Neural cell (in vitro differentiated cells): ENCODE measurements around the gene HMCN2. TPM values are rescaled to one million over a fixed set of nuclear protein-coding genes. Genes with fewer than 3 reads are reported as not detected.

Experiments used
- H2AFZ ChIP-seq: fragments of 200-600, 300-800 bp; sonication (generic), shearing (Covaris generic); 2 replicates; pipeline ENCODE4 v1.6.0; 2014; ENCODE audit warnings: low read depth, mild to moderate bottlenecking, antibody characterized with exemption, low read length, moderate library complexity
- H3F3A ChIP-seq: fragments of 200-600 bp; shearing (Covaris generic); 2 replicates; pipeline ENCODE4 v1.6.1; 2016; ENCODE audit warnings: mild to moderate bottlenecking, moderate library complexity, mixed read lengths, antibody characterized with exemption, low read length; ENCODE audit not compliant: insufficient read depth, poor library complexity, severe bottlenecking
- H3K27ac ChIP-seq: fragments of 200-600, 300-800 bp; sonication (generic), shearing (Covaris generic); 2 replicates; pipeline ENCODE4 v1.5.1; 2014; ENCODE audit warnings: mild to moderate bottlenecking, low read length, moderate library complexity
- H3K27me3 ChIP-seq: fragments of 300-800, 200-600 bp; sonication (generic), shearing (Covaris generic); 2 replicates; pipeline ENCODE4 v1.6.0; 2014; ENCODE audit warnings: mild to moderate bottlenecking, low read depth, low read length, moderate library complexity; ENCODE audit not compliant: insufficient read depth
- H3K36me3 ChIP-seq: fragments of 300-800, 200-600 bp; sonication (generic), shearing (Covaris generic); 2 replicates; pipeline ENCODE4 v1.5.1; 2014; ENCODE audit warnings: mild to moderate bottlenecking, antibody characterized with exemption, low read length, moderate library complexity; ENCODE audit not compliant: insufficient read depth
- H3K4me2 ChIP-seq: fragments of 300-800, 200-600 bp; sonication (generic), shearing (Covaris generic); 2 replicates; pipeline ENCODE4 v1.6.0; 2014; ENCODE audit warnings: mild to moderate bottlenecking, low read length
- H3K4me3 ChIP-seq: fragments of 300-800, 200-600 bp; sonication (generic), shearing (Covaris generic); 2 replicates; pipeline ENCODE4 v1.5.1; 2014; ENCODE audit warnings: mild to moderate bottlenecking, low read length, moderate library complexity
- H3K79me2 ChIP-seq: fragments of 200-600 bp; shearing (Covaris generic); replicated peaks from 2 replicates; pipeline ENCODE4 v1.6.0; 2014; ENCODE audit warnings: mild to moderate bottlenecking, low read length, moderate library complexity; ENCODE audit not compliant: insufficient read depth
- H3K9ac ChIP-seq: fragments of 300-800, 200-600 bp; sonication (generic), shearing (Covaris generic); 2 replicates; pipeline ENCODE4 v1.6.1; 2016; ENCODE audit warnings: mild to moderate bottlenecking, low read length, mixed read lengths
- H3K9me2 ChIP-seq: fragments of 200-600 bp; shearing (Covaris generic); 2 replicates; pipeline ENCODE4 v1.6.1; 2016; ENCODE audit warnings: mild to moderate bottlenecking, low read length, mixed read lengths; ENCODE audit not compliant: insufficient read depth
- H3K9me3 ChIP-seq: fragments of 200-600, 300-800 bp; sonication (generic), shearing (Covaris generic); 2 replicates; pipeline ENCODE4 v1.6.1; 2016; ENCODE audit warnings: mild to moderate bottlenecking, mixed run types, low read length, moderate library complexity, mixed read lengths
- H4K20me1 ChIP-seq: fragments of 200-600 bp; shearing (Covaris generic); 2 replicates; pipeline ENCODE4 v1.6.1; 2016; ENCODE audit warnings: mild to moderate bottlenecking, mixed run types; ENCODE audit not compliant: insufficient read depth
- EP300 ChIP-seq: fragments of 450-650 bp; conservative IDR thresholded peaks from 2 replicates; pipeline ENCODE4 v1.6.1; 2014; ENCODE audit warnings: antibody characterized with exemption, mild to moderate bottlenecking, moderate library complexity; ENCODE audit not compliant: poor library complexity, severe bottlenecking
- EZH2 ChIP-seq: fragments of 200-600, 300-800 bp; shearing (Covaris generic), sonication (generic); IDR thresholded peaks from 2 replicates; pipeline ENCODE4 v1.6.1; 2014; ENCODE audit warnings: antibody characterized with exemption, low read length, borderline replicate concordance, mild to moderate bottlenecking; ENCODE audit not compliant: insufficient read depth, poor library complexity, severe bottlenecking
- MXI1 ChIP-seq: fragments of 450-650 bp; conservative IDR thresholded peaks from 2 replicates; pipeline ENCODE4 v1.6.1; 2014; ENCODE audit warnings: antibody characterized with exemption, mild to moderate bottlenecking; ENCODE audit not compliant: poor library complexity, severe bottlenecking
- POLR2AphosphoS5 ChIP-seq: IDR thresholded peaks from 2 replicates; pipeline ENCODE4 v1.6.1; 2012
- RAD21 ChIP-seq: fragments of 450-650 bp; conservative IDR thresholded peaks from 2 replicates; pipeline ENCODE4 v1.6.1; 2014; ENCODE audit warnings: antibody characterized with exemption, mild to moderate bottlenecking, moderate library complexity
- SMC3 ChIP-seq: fragments of 450-650 bp; conservative IDR thresholded peaks from 2 replicates; pipeline ENCODE4 v1.6.1; 2014; ENCODE audit warnings: antibody characterized with exemption, mild to moderate bottlenecking, moderate library complexity; ENCODE audit not compliant: poor library complexity
- TAF1 ChIP-seq: IDR thresholded peaks from 2 replicates; pipeline ENCODE4 v1.6.1; 2012; ENCODE audit warnings: low read depth
- polyA plus RNA-seq: library from polyadenylated mRNA; depleted of rRNA; stranded (reverse); fragments of >200 nt; gene quantifications from 2 replicates; pipeline ENCODE4 v1.2.3, GENCODE V29; 2014
- TF ChIP-seq, protein P1 (sequence below): IDR thresholded peaks from 2 replicates; pipeline ENCODE4 v1.6.1; 2012; ENCODE audit warnings: borderline replicate concordance
- TF ChIP-seq, protein P2 (sequence below): fragments of 450-650 bp; IDR thresholded peaks from 2 replicates; pipeline ENCODE4 v1.5.1; 2014; ENCODE audit warnings: antibody characterized with exemption, mild to moderate bottlenecking, moderate library complexity; ENCODE audit not compliant: poor library complexity, severe bottlenecking

Gene HMCN2
- polyA plus RNA-seq, 1 donor from 2014 or later, result 1.7 TPM

DNA sequence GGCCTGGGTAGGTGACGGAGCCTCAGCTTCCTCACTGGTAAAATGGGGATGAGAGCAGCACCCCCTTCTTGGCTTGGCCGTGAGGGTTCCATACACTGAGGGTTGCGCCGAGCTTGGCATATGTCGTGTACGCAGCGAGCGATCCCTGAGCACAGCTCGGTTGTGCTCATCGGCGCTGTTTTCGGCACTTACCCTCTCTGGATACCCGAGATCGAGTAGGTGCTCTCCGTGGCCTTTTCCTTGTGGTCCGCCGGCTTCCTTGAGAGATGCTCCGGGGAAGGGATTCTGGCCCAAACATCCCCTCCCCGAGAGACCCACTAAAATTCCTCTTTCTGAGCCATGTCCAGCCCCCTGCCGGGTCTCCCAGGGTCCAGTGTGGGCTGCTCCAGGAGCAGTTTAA is 40.0 kb upstream of the HMCN2 start:
- H4K20me1 ChIP-seq, result no peaks in the 10 kb centered on the region
- H3K27ac ChIP-seq, result no peak overlapping the region
- no peak overlapping the region for H3K4me3 ChIP-seq
- TF ChIP-seq, protein P1, sequence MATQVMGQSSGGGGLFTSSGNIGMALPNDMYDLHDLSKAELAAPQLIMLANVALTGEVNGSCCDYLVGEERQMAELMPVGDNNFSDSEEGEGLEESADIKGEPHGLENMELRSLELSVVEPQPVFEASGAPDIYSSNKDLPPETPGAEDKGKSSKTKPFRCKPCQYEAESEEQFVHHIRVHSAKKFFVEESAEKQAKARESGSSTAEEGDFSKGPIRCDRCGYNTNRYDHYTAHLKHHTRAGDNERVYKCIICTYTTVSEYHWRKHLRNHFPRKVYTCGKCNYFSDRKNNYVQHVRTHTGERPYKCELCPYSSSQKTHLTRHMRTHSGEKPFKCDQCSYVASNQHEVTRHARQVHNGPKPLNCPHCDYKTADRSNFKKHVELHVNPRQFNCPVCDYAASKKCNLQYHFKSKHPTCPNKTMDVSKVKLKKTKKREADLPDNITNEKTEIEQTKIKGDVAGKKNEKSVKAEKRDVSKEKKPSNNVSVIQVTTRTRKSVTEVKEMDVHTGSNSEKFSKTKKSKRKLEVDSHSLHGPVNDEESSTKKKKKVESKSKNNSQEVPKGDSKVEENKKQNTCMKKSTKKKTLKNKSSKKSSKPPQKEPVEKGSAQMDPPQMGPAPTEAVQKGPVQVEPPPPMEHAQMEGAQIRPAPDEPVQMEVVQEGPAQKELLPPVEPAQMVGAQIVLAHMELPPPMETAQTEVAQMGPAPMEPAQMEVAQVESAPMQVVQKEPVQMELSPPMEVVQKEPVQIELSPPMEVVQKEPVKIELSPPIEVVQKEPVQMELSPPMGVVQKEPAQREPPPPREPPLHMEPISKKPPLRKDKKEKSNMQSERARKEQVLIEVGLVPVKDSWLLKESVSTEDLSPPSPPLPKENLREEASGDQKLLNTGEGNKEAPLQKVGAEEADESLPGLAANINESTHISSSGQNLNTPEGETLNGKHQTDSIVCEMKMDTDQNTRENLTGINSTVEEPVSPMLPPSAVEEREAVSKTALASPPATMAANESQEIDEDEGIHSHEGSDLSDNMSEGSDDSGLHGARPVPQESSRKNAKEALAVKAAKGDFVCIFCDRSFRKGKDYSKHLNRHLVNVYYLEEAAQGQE, result no peak
- TF ChIP-seq TAF1 (no peak), POLR2AphosphoS5 (no peak), MXI1 (no peak), RAD21 (no peak), SMC3 (no peak), EZH2 (no peak), EP300 (no peak)
- TF ChIP-seq, protein P2, sequence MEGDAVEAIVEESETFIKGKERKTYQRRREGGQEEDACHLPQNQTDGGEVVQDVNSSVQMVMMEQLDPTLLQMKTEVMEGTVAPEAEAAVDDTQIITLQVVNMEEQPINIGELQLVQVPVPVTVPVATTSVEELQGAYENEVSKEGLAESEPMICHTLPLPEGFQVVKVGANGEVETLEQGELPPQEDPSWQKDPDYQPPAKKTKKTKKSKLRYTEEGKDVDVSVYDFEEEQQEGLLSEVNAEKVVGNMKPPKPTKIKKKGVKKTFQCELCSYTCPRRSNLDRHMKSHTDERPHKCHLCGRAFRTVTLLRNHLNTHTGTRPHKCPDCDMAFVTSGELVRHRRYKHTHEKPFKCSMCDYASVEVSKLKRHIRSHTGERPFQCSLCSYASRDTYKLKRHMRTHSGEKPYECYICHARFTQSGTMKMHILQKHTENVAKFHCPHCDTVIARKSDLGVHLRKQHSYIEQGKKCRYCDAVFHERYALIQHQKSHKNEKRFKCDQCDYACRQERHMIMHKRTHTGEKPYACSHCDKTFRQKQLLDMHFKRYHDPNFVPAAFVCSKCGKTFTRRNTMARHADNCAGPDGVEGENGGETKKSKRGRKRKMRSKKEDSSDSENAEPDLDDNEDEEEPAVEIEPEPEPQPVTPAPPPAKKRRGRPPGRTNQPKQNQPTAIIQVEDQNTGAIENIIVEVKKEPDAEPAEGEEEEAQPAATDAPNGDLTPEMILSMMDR, result no peak
- no peaks in the 10 kb centered on the region for H3K9me2 ChIP-seq
- H3K36me3 ChIP-seq, result peaks cover 9% of the 10 kb centered on the region
- H3K9ac ChIP-seq, result no peak overlapping the region
- H3F3A ChIP-seq, result no peaks in the 10 kb centered on the region
- H3K9me3 ChIP-seq, result peaks cover 6% of the 10 kb centered on the region
- H3K4me2 ChIP-seq, result no peak overlapping the region
- no peak overlapping the region for H2AFZ ChIP-seq
- H3K27me3 ChIP-seq, result no peaks in the 10 kb centered on the region
- no peaks in the 10 kb centered on the region for H3K79me2 ChIP-seq

DNA sequence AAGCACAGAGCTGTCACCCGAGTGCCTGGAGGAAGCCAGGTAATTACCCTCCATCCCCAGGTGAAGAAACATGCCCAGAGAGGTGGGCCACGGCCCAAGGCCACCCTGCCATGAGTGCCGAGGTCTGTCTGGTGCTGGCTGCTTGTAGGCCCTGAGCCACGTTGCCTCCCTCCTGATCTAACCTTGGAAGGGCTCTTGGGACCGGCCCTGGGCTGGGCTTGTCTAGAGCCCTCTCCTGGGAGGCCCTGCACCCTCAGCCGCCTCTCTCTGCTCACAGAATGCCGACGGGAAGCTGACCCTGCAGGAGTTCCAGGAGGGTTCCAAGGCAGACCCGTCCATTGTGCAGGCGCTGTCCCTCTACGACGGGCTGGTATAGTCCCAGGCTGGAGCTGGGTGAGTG is 39.4 kb upstream of the HMCN2 start:
- H4K20me1 ChIP-seq, result no peaks in the 10 kb centered on the region
- H3F3A ChIP-seq, result no peaks in the 10 kb centered on the region
- H3K27me3 ChIP-seq, result no peaks in the 10 kb centered on the region
- no peak overlapping the region for H3K9ac ChIP-seq
- H3K4me2 ChIP-seq, result no peak overlapping the region
- H2AFZ ChIP-seq, result no peak overlapping the region
- no peak overlapping the region for H3K27ac ChIP-seq
- no peaks in the 10 kb centered on the region for H3K79me2 ChIP-seq
- TF ChIP-seq SMC3 (no peak), TAF1 (no peak), MXI1 (no peak)
- TF ChIP-seq, protein P2, result no peak
- TF ChIP-seq, protein P1, result no peak
- H3K4me3 ChIP-seq, result no peak overlapping the region
- no peaks in the 10 kb centered on the region for H3K9me2 ChIP-seq
- peaks cover 6% of the 10 kb centered on the region for H3K9me3 ChIP-seq
- peaks cover 9% of the 10 kb centered on the region for H3K36me3 ChIP-seq
